IPS-20b (cell line): ENCODE measurements around the gene TEX53.

ENCODE experiments used
- H3K27ac ChIP-seq: one replicate; pipeline ENCODE4 v1.5.1; 2013; ENCODE audit warnings: low read length
- H3K27me3 ChIP-seq: 2 replicates; pipeline ENCODE4 v1.6.1; 2013; ENCODE audit warnings: mild to moderate bottlenecking, low read length, inconsistent platforms; ENCODE audit not compliant: insufficient read depth
- H3K36me3 ChIP-seq: 2 replicates; pipeline ENCODE4 v1.6.1; 2013; ENCODE audit warnings: low read depth, mild to moderate bottlenecking, inconsistent platforms, low read length, moderate library complexity; ENCODE audit not compliant: insufficient read depth
- H3K4me1 ChIP-seq: 2 replicates; pipeline ENCODE4 v1.6.1; 2013; ENCODE audit warnings: mild to moderate bottlenecking, control low read depth, inconsistent platforms, low read length, moderate library complexity; ENCODE audit not compliant: insufficient read depth
- H3K4me3 ChIP-seq: 2 replicates; pipeline ENCODE4 v1.5.1; 2013; ENCODE audit warnings: mild to moderate bottlenecking, low read length, inconsistent platforms
- H3K9ac ChIP-seq: 2 replicates; pipeline ENCODE4 v1.6.1; 2013; ENCODE audit warnings: low read depth, mild to moderate bottlenecking, inconsistent platforms, low read length, moderate library complexity
- H3K9me3 ChIP-seq: 2 replicates; pipeline ENCODE4 v1.6.1; 2013; ENCODE audit warnings: mild to moderate bottlenecking, low read depth, low read length, inconsistent platforms; ENCODE audit not compliant: insufficient read depth

The TEX53 gene

DNA sequence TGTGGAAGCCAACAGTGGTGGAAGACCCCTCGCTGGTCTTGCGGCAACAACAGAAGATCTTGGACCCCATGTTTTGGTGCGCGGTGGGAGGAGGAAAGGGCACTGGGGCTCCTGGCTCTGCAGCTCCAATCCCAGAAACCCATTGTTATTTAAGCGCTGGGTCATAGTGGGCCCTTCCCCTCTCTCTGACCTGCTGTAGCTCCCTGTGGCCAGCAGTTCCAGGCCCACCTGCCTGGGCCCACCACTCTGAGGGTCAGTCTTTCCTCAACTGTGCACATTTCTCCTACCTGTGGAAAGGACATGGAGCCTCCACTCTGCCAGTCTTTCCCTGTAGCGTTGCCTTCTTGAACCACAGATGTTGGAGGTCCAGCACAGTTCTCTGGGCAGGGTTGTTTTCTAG is at the start of gene TEX53:
Gene TEX53, minus strand, starts transcription at position 101 of the 400 bp plus-strand sequence. Its CDS starts 31 bp downstream, at position 70.
- no peak within 1 kb of the TSS for H3K4me3 ChIP-seq
- H3K9me3 ChIP-seq: no peaks in the 10 kb centered on the region
- no peaks in the 10 kb centered on the region for H3K36me3 ChIP-seq
- H3K27ac ChIP-seq: no peak within 1 kb of the TSS
- peaks cover 8% of the 10 kb centered on the region for H3K4me1 ChIP-seq
- no peak within 1 kb of the TSS for H3K9ac ChIP-seq
- H3K27me3 ChIP-seq: no peaks in the 10 kb centered on the region

DNA sequence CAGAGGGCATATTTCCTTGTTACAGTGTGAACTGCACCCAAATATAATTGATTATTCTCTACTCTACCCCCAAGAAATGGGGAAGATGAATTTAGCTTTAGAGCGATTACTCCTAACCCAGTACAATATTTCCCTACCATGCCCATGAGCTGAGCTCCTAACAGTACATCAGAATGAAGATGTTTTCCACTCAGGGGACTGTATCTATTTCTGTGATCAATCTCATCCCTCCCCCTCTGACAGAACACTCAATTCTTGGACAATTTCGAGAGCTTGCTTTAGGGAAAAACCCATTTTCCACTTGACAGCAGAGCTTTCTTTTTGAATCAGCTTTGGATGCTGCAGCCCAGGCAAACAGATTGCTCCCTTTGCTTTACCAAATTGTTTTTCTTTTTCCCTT is 49.1 kb upstream of the TEX53 start:
- Histone ChIP-seq H3K9ac (no peak overlapping the region), H3K36me3 (no peaks in the 10 kb centered on the region), H3K4me3 (no peak overlapping the region), H3K9me3 (no peaks in the 10 kb centered on the region), H3K4me1 (no peaks in the 10 kb centered on the region), H3K27ac (no peak overlapping the region), H3K27me3 (peaks cover 6% of the 10 kb centered on the region; the same call in 1 of the 2 replicates)

GRCh38 chr9:114701988-114702387 is 44.4 kb upstream of the TEX53 start:
- no peak overlapping the region for H3K9ac ChIP-seq
- H3K27me3 ChIP-seq: no peaks in the 10 kb centered on the region
- no peaks in the 10 kb centered on the region for H3K36me3 ChIP-seq
- no peaks in the 10 kb centered on the region for H3K4me1 ChIP-seq
- no peak overlapping the region for H3K4me3 ChIP-seq
- no peaks in the 10 kb centered on the region for H3K9me3 ChIP-seq
- H3K27ac ChIP-seq: no peak overlapping the region

DNA sequence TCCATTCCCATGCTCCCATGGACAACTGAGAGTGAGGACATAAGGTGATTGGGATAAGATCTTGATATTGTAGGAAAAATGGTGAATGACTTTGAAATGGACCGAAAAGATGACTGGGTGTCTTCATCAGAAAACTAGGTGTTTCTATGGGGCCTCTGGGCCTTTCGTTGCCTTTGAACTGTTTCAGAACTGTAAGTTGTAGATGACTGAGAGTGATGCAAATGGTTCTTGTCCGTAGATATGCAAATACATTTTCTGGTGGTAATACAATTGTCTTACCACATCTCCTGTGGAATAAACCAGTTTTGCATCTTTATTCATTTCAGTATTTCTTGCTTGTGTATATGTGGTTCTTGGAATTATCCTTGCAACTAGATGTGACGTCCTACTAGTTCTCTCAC is 40.3 kb upstream of the TEX53 start:
- H3K9me3 ChIP-seq: no peaks in the 10 kb centered on the region
- no peaks in the 10 kb centered on the region for H3K36me3 ChIP-seq
- no peak overlapping the region for H3K9ac ChIP-seq
- H3K4me3 ChIP-seq: no peak overlapping the region
- H3K4me1 ChIP-seq: no peaks in the 10 kb centered on the region
- no peak overlapping the region for H3K27ac ChIP-seq
- H3K27me3 ChIP-seq: no peaks in the 10 kb centered on the region

DNA sequence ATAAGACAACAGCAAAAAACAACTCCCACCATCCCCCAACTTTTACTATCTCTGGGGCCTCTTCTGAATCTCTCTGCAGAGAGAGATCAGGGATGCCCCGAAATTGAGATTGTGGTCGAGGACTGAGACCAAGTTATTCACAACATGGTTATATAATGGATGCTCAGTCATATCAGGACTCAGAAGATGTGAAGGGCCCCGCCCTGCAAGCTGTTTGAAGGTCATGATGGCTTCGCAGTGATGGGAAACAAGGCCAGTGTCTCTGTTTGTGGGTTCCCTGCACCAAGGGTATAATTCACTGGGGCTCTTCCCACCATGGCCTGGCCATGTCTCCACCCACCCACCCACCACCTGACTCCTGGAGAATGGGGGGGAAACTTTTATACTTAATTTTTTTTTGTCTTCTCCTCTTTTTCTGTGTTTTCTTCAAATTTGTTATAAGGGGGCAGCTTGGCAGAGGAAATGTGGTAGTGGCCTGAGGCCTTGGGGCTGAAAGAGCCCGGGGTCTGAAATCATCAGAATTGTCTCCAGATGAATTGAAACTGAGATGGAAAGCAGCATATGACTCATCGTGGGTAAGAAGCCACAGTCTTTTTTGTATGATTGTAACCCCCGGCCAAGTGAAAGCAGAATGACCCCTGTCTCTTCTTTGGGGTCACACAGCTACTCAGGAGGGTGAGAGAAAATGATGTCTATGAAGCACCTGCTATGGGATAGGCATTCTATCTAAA is 39.4 kb upstream of the TEX53 start:
- no peak overlapping the region for H3K9ac ChIP-seq
- H3K27ac ChIP-seq: no peak overlapping the region
- no peaks in the 10 kb centered on the region for H3K4me1 ChIP-seq
- H3K36me3 ChIP-seq: no peaks in the 10 kb centered on the region
- no peak overlapping the region for H3K4me3 ChIP-seq
- H3K27me3 ChIP-seq: no peaks in the 10 kb centered on the region
- H3K9me3 ChIP-seq: no peaks in the 10 kb centered on the region

- H3K9me3 ChIP-seq: no peaks in the 10 kb centered on the region
- no peak overlapping the region for H3K4me3 ChIP-seq
- no peak overlapping the region for H3K27ac ChIP-seq
- H3K9ac ChIP-seq: no peak overlapping the region
- H3K36me3 ChIP-seq: no peaks in the 10 kb centered on the region
- H3K4me1 ChIP-seq: no peaks in the 10 kb centered on the region
- H3K27me3 ChIP-seq: no peaks in the 10 kb centered on the region
Measured at GRCh38 chr9:114695948-114696347, 38.3 kb upstream of the TEX53 start.

DNA sequence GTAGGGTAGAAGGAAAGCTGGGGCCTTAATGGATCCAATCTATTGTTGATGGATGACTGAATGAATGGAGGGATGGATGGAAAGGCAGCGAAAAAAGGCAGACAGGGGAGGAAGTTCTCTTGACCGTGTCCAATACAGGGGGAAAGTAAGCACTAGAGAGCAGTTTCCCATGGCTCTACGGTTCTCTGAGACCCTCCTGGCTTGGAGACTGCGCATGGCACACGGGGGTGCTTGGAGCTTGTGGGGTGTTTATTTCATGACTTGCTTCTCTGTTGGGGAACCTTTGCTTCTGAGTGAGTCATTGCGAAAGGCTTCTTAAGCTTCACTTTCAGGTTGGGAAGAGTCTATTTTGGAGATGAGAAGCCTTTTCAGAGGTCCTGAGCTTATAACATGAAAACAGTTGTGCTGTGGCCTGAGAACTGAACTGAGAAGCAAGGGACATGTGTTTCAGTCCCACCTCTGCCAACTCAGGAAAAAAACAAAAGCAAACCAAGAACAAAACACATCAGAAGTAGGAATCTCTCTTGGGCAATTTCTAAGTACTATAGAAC is 37.2 kb upstream of the TEX53 start:
- Histone ChIP-seq H3K9ac (no peak overlapping the region), H3K4me1 (no peaks in the 10 kb centered on the region), H3K36me3 (no peaks in the 10 kb centered on the region), H3K27me3 (no peaks in the 10 kb centered on the region), H3K4me3 (no peak overlapping the region), H3K9me3 (no peaks in the 10 kb centered on the region), H3K27ac (no peak overlapping the region)

GRCh38 chr9:114694146-114694545 is 36.5 kb upstream of the TEX53 start:
- H3K4me3 ChIP-seq: no peak overlapping the region
- no peak overlapping the region for H3K27ac ChIP-seq
- H3K9me3 ChIP-seq: no peaks in the 10 kb centered on the region
- no peak overlapping the region for H3K9ac ChIP-seq
- no peaks in the 10 kb centered on the region for H3K36me3 ChIP-seq
- no peaks in the 10 kb centered on the region for H3K27me3 ChIP-seq
- H3K4me1 ChIP-seq: 0 out of 2 replicates have a peak, but pooled peaks cover 2% of the 10 kb centered on the region

GRCh38 chr9:114693248-114693855 is 35.7 kb upstream of the TEX53 start:
- Histone ChIP-seq H3K27me3 (no peaks in the 10 kb centered on the region), H3K4me1 (0 out of 2 replicates have a peak, but pooled peaks cover 4% of the 10 kb centered on the region), H3K4me3 (no peak overlapping the region), H3K36me3 (no peaks in the 10 kb centered on the region), H3K9ac (no peak overlapping the region), H3K9me3 (no peaks in the 10 kb centered on the region), H3K27ac (no peak overlapping the region)

- Histone ChIP-seq H3K27me3 (no peaks in the 10 kb centered on the region), H3K9me3 (no peaks in the 10 kb centered on the region), H3K9ac (no peak overlapping the region), H3K36me3 (no peaks in the 10 kb centered on the region), H3K4me1 (0 out of 2 replicates have a peak, but pooled peaks cover 4% of the 10 kb centered on the region), H3K27ac (no peak overlapping the region), H3K4me3 (no peak overlapping the region)
Measured at GRCh38 chr9:114691956-114692295, 34.3 kb upstream of the TEX53 start.

- Histone ChIP-seq H3K9ac (no peak overlapping the region), H3K27me3 (no peaks in the 10 kb centered on the region), H3K9me3 (no peaks in the 10 kb centered on the region), H3K27ac (no peak overlapping the region), H3K4me3 (no peak overlapping the region), H3K4me1 (0 out of 2 replicates have a peak, but pooled peaks cover 4% of the 10 kb centered on the region), H3K36me3 (no peaks in the 10 kb centered on the region)
Measured at GRCh38 chr9:114691046-114691955, 33.7 kb upstream of the TEX53 start.
